HG03097 (cell line): Measurements from ENCODE around the gene TRIM45.
"Not testable (repeated sequence)": the region's sequence is repeated elsewhere in the genome, so short reads cannot be mapped to it uniquely, and the experiment has no call there.

ENCODE experiments used
- ATAC-seq: cut with Tn5 transposase; IDR thresholded peaks from one replicate; pipeline ENCODE4 v1.9.1; 2021; ENCODE audit not compliant: unreplicated experiment, low FRiP score

TRIM45 gene

DNA sequence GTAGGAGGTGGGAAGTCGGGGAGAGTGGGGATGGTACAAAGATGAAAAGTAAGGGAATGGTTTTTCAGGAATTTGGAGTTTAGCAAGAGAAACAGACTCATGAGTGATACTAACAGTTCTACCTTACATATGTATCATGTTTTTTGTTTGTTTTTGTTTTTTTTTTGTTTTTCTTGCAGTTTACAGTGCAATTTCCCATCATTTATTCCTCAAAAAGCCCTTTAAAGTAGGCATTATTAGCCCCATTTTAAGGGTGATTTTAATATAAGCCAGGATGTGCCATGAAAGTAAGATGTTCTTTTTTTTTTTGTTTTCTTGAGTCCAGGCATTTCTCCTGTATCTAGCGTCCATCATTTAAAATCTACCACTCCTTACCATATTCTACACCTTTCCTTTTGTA is 13.8 kb upstream of the TRIM45 start:
- no peak for ATAC-seq

DNA sequence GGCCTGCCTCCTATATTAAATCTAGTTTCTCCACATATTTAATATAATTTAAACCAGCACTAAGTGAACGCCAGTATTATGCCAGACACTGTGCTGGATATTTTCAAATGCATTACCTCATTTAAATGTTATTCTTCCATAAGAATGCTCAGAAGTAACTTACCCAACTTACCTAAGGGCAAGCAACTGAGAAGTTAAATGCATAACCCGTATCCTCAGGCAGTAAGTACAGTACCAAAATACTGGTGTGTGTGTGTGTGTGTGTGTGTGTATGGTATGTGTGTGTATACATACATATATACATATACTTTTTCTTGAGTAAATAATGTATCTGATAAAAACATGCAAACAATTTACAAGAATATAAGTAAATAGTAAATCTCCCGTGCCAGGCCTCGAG is 9.0 kb upstream of the TRIM45 start:
- ATAC-seq = no peak

DNA sequence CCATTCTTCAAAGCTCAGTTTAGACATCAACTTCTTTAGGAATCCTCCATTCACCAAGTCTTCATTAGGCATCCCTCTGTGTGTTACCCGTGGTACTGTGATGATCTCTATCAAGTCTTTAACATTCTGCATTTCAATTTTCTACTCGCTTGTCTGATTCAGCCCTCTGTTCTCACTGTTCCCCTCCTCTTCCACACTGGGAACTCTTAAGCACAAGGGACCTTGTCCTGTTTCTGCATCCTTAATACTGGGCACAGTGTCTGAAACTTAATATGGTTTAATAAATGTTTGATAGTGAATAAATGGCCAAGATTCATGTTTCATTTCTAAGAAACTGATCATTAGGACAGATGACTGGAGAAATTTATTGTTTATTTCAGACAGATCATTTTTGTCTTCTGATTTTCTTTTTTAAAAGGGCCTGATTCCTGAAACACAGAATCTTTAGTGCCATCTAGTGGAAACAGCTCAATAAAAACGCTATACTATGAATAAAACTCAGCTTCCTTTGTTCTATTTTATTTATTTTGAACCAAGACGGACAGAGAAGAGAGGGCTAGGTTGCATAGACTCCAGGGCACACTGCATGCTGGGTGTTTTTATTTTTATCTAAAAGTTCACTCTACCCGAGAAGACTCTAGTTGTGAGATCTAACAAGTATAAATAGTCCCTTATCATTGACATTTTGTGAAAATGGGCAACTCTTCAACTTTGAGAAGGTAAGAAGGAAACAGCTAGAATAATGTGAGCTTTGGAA is 7.0 kb upstream of the TRIM45 start:
- no peak for ATAC-seq

DNA sequence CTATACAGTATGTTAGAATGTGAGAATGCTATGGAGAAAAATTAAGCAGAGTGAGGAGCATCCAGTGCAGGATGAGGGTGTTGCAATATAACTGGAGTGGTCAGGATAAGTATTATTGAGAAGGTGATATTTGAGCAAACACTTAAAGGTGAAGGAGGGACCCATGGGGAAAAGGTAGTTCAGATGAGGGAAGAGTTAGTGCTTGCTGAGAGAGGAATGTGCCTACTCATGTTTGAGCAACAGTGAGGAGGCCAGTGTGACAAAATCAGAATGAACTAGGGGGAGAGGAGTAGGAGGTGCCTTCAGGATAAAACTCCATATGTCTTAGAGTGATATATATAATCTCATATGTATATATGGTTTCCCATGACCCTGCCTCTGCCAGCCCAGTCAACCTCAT is 6.2 kb upstream of the TRIM45 start:
- no peak for ATAC-seq

DNA sequence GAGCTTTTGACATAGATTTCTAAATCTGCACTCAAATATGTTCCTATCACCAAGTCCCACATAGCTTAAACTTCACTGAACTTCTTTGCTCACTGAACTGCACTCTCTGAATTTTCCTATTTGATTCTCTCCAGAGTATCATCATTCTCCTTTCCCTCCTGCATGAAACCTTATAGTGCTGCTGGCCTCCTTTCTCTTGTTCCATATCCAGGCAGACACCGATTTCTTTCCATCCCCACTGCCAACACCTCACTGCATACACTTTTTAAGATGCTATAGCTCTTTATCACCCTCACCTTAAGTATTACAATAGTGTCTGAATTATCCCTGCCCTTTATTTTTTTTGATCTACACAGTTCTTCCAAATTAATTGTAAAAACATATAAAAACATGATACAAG is 3.1 kb upstream of the TRIM45 start:
- ATAC-seq = no peak

DNA sequence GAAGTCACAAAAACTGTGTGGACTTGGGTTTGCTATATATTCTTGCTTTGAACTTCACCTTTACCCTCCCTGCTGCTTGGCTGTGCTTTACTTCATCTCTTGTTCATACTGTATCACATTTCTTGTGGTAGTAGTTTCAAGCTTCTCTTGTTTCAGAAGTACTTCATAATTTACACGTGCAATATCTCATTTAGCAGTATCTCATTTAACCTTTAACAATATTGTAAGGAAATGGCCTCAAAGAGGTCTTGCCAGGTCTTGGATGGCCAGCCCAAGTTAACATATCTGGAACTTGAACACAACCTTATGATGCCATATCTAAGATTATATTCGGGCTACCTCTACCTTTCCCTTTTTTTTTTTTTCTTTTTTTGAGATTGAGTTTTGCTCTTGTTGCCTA is 1.7 kb upstream of the TRIM45 start:
- ATAC-seq = no peak

DNA sequence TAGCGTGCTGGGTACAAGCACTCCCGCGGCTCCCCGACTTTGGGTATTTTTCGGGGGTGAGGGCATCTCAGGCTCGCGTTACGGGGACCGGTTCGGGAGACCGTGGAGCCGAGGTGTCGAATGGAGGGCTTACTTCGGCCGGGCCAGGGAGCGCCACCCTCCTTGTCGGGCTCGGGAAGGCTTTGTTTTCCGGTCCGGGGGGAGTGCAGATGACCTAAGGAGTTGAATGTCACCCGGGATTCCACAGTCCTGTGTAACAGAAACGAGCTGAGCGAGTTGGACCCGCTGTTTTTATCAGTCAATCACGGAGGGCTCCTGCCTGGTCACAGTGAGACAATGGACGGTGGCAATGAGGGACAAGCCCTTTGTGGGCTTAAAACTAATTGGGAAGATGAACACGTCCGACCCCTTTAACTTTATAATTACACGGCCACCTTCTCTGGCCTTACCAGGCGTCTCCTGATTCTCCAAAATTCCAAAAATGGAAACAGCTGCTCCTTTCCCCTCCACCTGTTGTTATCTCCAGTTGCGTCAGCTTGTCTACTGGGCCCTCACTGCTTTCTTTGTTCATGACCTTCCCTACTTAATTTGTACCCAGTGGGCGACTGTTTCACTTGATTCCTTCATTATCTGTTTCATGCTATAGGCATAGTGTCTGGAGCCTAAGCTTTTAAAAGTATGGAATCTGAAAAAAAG is 929 bp upstream of the TRIM45 start:
- ATAC-seq = no peak

DNA sequence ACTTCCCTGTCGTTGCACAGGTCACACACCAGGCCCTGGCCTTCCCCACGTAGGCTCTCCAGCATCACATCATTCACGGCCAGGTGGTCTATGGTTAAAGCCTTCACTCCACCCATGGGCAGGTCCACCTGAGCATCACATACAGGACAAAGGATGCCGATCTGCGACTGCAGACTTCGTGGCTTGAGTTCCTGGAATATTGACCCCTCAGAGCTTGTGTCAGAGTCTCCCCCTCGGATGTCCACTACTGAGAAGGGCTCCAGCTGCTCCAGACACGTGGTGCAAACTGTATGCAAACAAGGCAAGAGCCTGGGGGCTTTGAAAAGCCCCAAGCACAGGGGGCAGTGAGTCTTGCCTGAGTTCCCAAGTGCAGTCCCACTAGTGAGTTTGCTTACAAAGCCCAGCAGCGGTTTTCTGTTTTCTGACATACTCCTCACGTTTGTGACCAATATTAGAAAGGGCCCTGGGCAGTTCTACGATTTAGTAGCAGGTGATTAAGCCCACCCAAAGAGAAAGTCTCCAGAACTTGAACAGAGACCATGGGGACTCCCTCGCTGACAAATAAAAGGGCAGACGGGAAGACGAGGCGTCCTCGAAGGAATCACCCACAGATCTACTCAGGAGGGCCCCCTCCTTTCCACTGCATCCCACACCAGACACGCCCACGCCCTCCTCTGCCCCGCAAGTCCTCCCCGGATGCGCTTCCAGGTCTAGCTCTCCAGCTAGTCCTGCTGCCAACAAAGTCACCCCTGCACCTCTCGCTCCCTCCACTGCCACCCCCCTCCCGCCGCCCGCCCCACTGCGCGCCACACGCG is 568 bp downstream of the TRIM45 start:
- no peak for ATAC-seq

DNA sequence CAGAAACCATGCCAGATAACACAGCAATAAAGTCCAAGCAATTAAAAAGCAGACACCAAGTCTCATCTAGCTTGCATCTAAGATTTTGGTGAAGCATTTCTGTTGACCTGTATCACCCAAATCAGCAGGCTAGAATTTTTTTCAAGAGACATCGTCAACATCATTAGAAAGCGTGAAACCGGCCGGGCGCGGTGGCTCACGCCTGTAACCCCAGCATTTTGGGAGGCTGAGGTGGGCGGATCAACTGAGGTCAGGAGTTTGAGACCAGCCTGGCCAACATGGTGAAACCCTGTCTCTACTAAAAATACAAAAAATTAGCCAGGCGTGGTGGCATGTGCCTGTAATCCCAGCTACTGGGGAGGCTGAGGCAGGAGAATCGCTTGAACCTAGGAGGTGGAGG is 2.4 kb downstream of the TRIM45 start:
- not testable (repeated sequence) for ATAC-seq

DNA sequence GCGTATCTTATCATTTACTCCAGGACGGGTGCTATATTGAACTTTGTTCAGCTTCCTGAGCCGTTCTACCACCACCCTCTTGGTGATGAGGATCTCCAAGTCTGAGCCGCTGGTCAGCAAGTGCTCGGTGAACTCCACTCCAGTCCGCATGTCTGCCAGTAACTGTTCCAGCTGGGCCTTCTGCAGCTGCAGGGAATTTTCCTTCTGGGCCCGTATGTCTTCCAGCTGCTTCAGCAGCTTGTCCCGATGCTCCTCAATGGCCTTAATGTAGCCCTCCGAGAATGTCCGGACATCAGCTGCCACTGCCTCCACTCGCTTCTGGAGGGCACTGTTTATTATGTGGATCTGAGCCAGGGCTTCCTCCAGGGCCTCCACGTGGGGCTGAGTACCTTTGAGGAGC is 3.4 kb downstream of the TRIM45 start:
- ATAC-seq = no peak

DNA sequence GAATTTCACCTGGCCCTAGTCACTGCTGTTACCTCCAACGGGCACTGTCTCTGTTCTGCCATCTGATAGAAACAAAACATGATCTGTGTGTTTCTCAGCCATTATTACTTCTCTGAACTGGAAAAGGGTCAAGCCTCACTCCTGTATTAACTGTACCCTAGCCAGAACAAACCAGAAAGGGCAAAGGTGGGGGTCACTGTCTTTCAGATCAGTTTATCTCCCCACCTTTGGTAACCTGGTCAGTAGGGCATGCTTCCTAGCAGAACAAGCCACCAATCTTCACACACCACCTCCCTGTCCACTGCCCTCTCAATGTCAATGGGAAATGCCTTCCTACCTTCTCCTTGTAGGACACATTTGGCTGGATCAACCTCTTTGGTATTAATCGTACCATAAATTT is 3.9 kb downstream of the TRIM45 start:
- no peak for ATAC-seq

DNA sequence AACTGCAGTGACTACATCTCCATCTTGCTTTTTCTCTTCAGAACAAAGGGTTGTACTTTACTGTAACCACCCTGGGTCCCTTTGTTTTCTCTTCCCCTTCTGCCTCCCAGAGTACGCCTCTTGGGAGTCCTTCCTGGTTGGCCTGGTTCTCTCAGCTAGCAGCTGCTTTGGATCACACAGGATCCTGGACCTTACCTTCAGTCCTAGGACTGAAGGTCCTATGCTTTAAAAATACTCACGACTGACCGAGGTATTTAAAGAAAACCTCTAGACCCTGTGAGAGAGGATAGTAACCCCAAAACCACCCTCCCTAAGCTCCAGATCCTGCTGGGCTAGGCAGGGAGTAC is 4.8 kb downstream of the TRIM45 start:
- no peak for ATAC-seq

DNA sequence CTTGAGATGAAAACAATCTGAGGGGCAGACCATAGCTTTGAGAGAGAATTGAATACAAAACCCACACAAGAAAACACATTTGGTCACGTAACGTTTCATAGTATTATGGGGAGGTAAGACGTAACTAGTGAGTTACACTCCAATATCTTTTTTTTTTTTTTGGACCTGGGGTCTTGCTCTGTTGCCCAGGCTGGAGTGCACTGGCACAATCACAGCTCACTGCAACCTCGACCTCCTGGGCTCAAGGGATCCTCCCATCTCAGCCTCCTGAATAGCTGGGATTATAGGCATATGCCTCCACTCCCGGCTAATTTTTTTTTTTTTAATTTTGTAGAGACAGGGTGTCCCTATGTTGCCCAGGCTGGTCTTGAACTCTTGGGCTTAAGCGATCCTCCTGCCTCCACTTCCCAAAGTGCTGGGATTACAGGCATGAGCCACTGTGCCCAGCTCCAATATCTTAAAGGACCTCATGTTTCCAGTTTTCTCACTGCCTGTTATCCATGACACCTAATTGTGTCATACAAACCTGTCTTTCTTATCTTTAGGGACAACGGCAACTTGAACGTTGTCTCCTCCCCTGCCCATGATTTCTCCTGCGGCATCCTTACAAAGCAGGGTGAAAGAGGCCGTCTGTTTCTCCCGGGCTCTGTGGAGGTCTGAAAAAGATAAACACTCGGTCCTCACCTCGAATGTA is 5.3 kb downstream of the TRIM45 start:
- ATAC-seq = no peak

DNA sequence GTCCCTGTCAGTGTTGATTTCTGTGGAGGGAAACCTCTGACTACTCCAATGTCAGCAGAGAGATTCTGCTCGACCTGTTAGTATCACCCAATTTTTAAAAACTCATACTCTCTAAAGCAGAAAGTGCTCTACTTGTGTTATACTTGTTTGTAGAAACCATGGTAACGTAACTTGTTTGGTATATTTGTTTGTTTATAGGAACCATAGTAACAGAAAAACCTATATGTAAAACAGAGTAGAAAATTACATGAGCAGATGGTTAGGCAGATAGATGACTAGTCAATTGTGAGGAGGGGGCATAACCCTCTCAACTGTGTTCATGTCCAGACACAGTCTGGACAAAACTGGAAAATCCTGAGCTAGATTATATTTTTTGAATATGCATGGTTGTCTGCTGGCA is 6.7 kb downstream of the TRIM45 start:
- no peak for ATAC-seq

DNA sequence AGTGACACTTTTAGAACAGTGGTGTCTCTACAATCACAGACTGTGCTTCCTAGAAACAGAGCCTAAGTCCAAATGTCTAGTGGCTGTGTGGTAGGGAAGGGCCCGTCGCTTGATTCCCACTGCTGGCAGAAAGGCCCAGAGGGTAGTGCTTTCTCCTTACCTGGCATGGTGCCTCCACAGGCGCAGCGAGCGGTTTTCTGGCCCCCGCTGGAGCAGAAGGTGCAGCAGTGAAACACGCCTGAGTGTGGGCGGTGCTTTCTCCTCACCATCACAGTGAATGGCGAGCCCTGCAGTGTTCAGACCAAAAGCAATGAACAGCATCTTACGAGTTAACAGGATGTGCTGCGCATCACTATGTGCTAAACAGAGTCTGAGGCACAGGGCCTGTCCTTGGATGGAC is 8.3 kb downstream of the TRIM45 start:
- no peak for ATAC-seq

DNA sequence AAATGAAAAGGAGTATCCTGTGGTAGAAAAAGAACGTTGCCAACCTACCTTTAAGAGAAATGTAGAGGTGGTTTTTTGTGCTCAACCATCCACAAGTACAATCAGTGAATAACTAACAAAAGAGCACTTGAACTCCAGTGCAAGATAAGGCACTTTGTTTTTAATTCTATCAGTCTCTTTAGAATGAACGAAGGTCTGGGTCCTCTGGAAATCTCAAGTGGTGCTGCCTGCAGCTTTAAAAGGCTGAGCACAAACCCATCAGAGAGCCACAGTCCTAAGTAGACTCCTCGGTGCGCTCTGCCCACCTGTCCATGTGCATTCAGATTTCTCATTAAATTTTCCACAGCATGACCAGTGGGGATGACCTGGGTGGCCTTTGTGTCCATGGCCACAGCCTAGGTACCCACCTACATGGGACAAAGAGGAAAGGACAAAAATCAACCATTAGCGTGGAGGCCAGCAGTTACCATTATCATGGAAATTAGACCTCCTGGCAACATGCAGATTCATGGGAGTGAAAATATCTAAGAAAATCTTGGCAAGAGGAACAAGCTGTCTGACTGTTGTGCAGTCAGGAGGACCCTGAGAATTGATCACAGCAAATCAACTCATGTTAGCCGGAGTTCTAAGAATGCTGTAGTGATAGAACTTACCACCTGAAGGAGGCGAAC is 9.4 kb downstream of the TRIM45 start:
- ATAC-seq = no peak

DNA sequence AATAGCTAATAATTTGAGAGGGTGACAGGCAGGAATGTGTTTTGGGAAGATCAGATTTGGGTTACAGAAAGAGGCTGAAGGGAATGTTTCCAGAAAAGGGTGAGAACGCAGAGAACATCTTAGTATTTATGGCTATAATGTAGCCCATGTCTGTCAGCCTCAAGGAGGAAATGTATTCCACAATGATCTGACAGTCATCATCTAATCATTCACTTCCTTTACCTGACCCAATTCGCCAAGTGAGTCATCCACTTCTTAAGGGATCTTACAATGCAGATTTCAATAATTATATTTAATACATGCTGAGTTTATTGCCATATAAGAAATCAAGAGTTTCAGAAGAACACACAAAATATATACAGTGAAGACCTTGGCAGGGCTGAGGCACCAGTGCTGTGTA is 10.8 kb downstream of the TRIM45 start:
- ATAC-seq = no peak

DNA sequence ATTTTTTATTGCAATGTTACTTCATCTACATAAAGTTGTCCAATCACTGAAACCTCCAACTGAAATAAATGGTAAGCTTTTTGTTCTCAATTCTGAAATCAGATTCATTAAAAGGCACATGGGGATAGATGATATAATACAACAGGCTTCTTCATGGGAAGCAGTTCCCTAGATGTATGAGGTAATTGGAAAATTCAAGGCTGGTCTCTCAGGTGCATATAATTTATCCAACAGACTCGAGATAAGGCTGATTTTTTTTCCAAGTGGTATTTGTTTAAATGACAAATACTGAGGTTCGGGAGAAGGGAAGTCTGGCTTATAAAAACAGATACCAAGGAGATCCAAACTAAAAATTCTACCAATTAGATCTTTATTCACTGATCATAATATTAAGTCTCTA is 14.2 kb downstream of the TRIM45 start:
- no peak for ATAC-seq

DNA sequence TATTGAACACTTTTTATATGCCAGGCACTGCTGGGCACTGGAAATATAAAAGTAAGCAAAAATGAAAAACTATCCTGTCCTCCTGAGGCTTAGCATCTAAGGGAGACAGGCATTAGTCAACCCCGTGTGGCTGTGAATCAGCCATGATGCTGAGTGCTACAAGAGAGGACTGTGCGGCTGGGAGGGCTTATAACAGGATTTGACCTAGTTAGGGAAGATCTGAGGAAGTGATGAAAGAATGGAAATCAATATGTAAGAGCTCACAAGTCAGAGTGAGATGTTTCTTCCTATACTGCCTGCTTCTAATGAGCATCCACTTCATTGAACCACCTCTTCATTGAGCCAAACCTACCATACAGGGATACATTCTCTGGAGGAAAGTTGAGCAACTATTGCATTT is 15.1 kb downstream of the TRIM45 start:
- ATAC-seq = no peak

DNA sequence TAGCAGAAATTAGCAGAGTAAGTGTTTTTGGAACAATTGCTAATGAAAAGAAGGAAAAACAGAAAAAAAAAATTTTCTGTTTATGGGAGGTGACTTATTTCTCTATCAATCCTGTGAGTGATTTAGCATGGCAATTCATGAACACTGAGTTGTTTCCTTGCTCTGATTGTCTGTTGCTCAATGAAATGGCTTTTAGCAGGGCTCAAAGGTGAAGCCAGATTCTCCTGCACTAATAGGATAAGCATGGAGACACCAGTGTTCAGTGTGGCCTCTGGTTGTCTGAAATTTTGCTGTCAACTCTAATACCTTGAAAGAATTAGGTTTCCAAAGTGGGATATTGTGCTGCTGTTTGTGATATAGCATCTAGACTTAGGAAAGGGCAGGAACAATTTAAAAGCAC is 15.8 kb downstream of the TRIM45 start:
- no peak for ATAC-seq

DNA sequence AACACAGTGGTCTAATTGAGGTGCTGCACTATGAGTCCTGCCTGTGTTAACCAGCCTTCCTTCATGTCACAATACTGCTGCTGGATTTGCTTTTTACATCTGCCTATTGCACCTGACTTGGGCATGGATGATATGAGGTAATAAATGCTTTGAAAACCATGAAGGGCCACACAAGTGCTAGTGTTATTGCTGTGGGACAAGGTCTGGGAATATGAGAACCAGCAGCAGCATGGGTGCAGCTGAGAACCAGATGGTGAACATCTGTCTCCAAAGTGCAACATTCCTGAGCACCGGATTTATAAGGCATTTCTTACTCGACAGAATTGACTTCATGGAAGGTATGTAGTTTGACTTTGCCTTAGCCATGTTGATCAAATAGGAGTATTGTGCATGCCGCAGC is 16.6 kb downstream of the TRIM45 start:
- no peak for ATAC-seq
